HL-60/S4 (cell line): ENCODE measurements around the gene QKI.

ENCODE experiments used
- in situ Hi-C: fragments of 300-500 bp; cut with MboI; formaldehyde crosslinking; loops from 2 replicates; pipeline ENCODE4 v1.14.3; 2022; ENCODE audit warnings: low sequenced_read_pairs

Gene QKI

GRCh38 chr6:163527291-163527690 lies 112.8 kb downstream of the QKI start:
- in situ Hi-C loops, result no loop called here

GRCh38 chr6:163529605-163530004 lies 115.1 kb downstream of the QKI start:
- in situ Hi-C loops, result no loop called here

- in situ Hi-C loops, result no loop called here
Measured at GRCh38 chr6:163530406-163530805, 115.9 kb downstream of the QKI start.

- in situ Hi-C loops, result no loop called here
Measured at GRCh38 chr6:163531122-163531521, 116.6 kb downstream of the QKI start.

- in situ Hi-C loops, result no loop called here
Measured at GRCh38 chr6:163532526-163533078, 118.1 kb downstream of the QKI start.

- in situ Hi-C loops, result no loop called here
Measured at GRCh38 chr6:163533443-163533842, 118.9 kb downstream of the QKI start.

GRCh38 chr6:163536770-163537169 lies 122.3 kb downstream of the QKI start:
- in situ Hi-C loops, result no loop called here

- in situ Hi-C loops, result no loop called here
Measured at GRCh38 chr6:163538331-163538730, 123.8 kb downstream of the QKI start.

GRCh38 chr6:163539101-163539762 lies 124.7 kb downstream of the QKI start:
- in situ Hi-C loops, result no loop called here

- in situ Hi-C loops, result no loop called here
Measured at GRCh38 chr6:163543321-163543720, 128.8 kb downstream of the QKI start.

GRCh38 chr6:163545370-163545769 lies 130.9 kb downstream of the QKI start:
- in situ Hi-C loops, result no loop called here

- in situ Hi-C loops, result no loop called here
Measured at GRCh38 chr6:163547287-163547686, 132.8 kb downstream of the QKI start.

GRCh38 chr6:163548624-163549023 lies 134.1 kb downstream of the QKI start:
- in situ Hi-C loops, result no loop called here

- in situ Hi-C loops, result no loop called here
Measured at GRCh38 chr6:163554032-163554431, 139.5 kb downstream of the QKI start.

- in situ Hi-C loops, result no loop called here
Measured at GRCh38 chr6:163554663-163555062, 140.1 kb downstream of the QKI start.

GRCh38 chr6:163559661-163560060 lies 145.1 kb downstream of the QKI start:
- in situ Hi-C loops, result no loop called here

- in situ Hi-C loops, result no loop called here
Measured at GRCh38 chr6:163563318-163563717, 148.8 kb downstream of the QKI start.

- in situ Hi-C loops, result no loop called here
Measured at GRCh38 chr6:163564534-163564933, 150.0 kb downstream of the QKI start.

GRCh38 chr6:163565140-163565539 lies 150.6 kb downstream of the QKI start:
- in situ Hi-C loops, result no loop called here

GRCh38 chr6:163566056-163566455 lies 151.5 kb downstream of the QKI start:
- in situ Hi-C loops, result no loop called here

GRCh38 chr6:163568275-163568674 lies 153.8 kb downstream of the QKI start:
- in situ Hi-C loops, result no loop called here

- in situ Hi-C loops, result no loop called here
Measured at GRCh38 chr6:163570579-163571231, 156.2 kb downstream of the QKI start.
